Activated T-cell treated with anti-CD3 and anti-CD28 coated beads, Interleukin-2, amount 50 U/mL, for 24 hours (primary cell): Measurements from ENCODE around the gene SMURF2.

Experiments
- DNase-seq: peaks from one replicate; pipeline ENCODE4 v3.0.0-alpha.2; 2020
- H3K27ac Mint-ChIP-seq: 2 replicates; pipeline ENCODE4 v1.8.0; 2020; ENCODE audit warnings: mild to moderate bottlenecking, mixed read lengths
- H3K27me3 Mint-ChIP-seq: 2 replicates; pipeline ENCODE4 v1.8.0; 2020; ENCODE audit warnings: mixed read lengths
- H3K36me3 Mint-ChIP-seq: 2 replicates; pipeline ENCODE4 v1.8.0; 2020; ENCODE audit warnings: low read depth, mixed read lengths
- H3K4me1 Mint-ChIP-seq: 2 replicates; pipeline ENCODE4 v1.8.0; 2020; ENCODE audit warnings: low read depth, mixed read lengths
- H3K4me3 Mint-ChIP-seq: 2 replicates; pipeline ENCODE4 v1.8.0; 2020; ENCODE audit warnings: mild to moderate bottlenecking, moderate library complexity, mixed read lengths
- H3K9me3 Mint-ChIP-seq: 2 replicates; pipeline ENCODE4 v1.8.0; 2020; ENCODE audit warnings: mixed read lengths

SMURF2 gene

GRCh38 chr17:64535357-64535756 lies 126.8 kb downstream of the SMURF2 start:
- H3K4me1 Mint-ChIP-seq, result no peaks in the 10 kb centered on the region
- H3K27ac Mint-ChIP-seq, result peak overlapping the region; percentile 82
- H3K27me3 Mint-ChIP-seq, result no peaks in the 10 kb centered on the region
- no peak for DNase-seq
- H3K36me3 Mint-ChIP-seq, result peaks cover 96% of the 10 kb centered on the region
- H3K4me3 Mint-ChIP-seq, result no peak overlapping the region
- no peaks in the 10 kb centered on the region for H3K9me3 Mint-ChIP-seq

- no peak overlapping the region for H3K4me3 Mint-ChIP-seq
- peak overlapping the region; percentile 79 for H3K27ac Mint-ChIP-seq
- H3K36me3 Mint-ChIP-seq, result peaks cover 99% of the 10 kb centered on the region
- no peaks in the 10 kb centered on the region for H3K9me3 Mint-ChIP-seq
- no peaks in the 10 kb centered on the region for H3K4me1 Mint-ChIP-seq
- H3K27me3 Mint-ChIP-seq, result no peaks in the 10 kb centered on the region
- DNase-seq, result no peak
Observed at GRCh38 chr17:64534187-64534586, 127.9 kb downstream of the SMURF2 start.

- DNase-seq, result no peak
- peak overlapping the region; percentile 79 for H3K27ac Mint-ChIP-seq
- H3K27me3 Mint-ChIP-seq, result no peaks in the 10 kb centered on the region
- H3K4me1 Mint-ChIP-seq, result no peaks in the 10 kb centered on the region
- H3K4me3 Mint-ChIP-seq, result no peak overlapping the region
- peaks cover 99% of the 10 kb centered on the region for H3K36me3 Mint-ChIP-seq
- no peaks in the 10 kb centered on the region for H3K9me3 Mint-ChIP-seq
Observed at GRCh38 chr17:64533784-64534183, 128.3 kb downstream of the SMURF2 start.

- Mint-ChIP-seq H3K4me1 (no peaks in the 10 kb centered on the region), H3K27ac (peak overlapping the region; percentile 79), H3K4me3 (no peak overlapping the region), H3K9me3 (no peaks in the 10 kb centered on the region), H3K27me3 (no peaks in the 10 kb centered on the region), H3K36me3 (peaks cover 100% of the 10 kb centered on the region)
- DNase-seq, result no peak
Observed at GRCh38 chr17:64532409-64532808, 129.7 kb downstream of the SMURF2 start.

GRCh38 chr17:64531955-64532371 lies 130.1 kb downstream of the SMURF2 start:
- Mint-ChIP-seq H3K9me3 (no peaks in the 10 kb centered on the region), H3K36me3 (peaks cover 100% of the 10 kb centered on the region), H3K4me1 (no peaks in the 10 kb centered on the region), H3K4me3 (no peak overlapping the region), H3K27me3 (no peaks in the 10 kb centered on the region), H3K27ac (peak overlapping the region; percentile 79)
- no peak for DNase-seq

- no peak overlapping the region for H3K4me3 Mint-ChIP-seq
- no peaks in the 10 kb centered on the region for H3K4me1 Mint-ChIP-seq
- peak overlapping the region; percentile 8 for H3K27ac Mint-ChIP-seq
- DNase-seq, result no peak
- peaks cover 93% of the 10 kb centered on the region for H3K36me3 Mint-ChIP-seq
- H3K9me3 Mint-ChIP-seq, result no peaks in the 10 kb centered on the region
- H3K27me3 Mint-ChIP-seq, result no peaks in the 10 kb centered on the region
Observed at GRCh38 chr17:64529221-64529620, 132.9 kb downstream of the SMURF2 start.

- DNase-seq, result no peak
- Mint-ChIP-seq H3K27ac (peak overlapping the region; percentile 4), H3K4me1 (no peaks in the 10 kb centered on the region), H3K36me3 (peaks cover 91% of the 10 kb centered on the region), H3K9me3 (no peaks in the 10 kb centered on the region), H3K4me3 (no peak overlapping the region), H3K27me3 (no peaks in the 10 kb centered on the region)
Observed at GRCh38 chr17:64527914-64528313, 134.2 kb downstream of the SMURF2 start.

- peaks cover 84% of the 10 kb centered on the region for H3K36me3 Mint-ChIP-seq
- no peak for DNase-seq
Observed at GRCh38 chr17:64520359-64520758, 141.7 kb downstream of the SMURF2 start.

GRCh38 chr17:64519601-64520000 lies 142.5 kb downstream of the SMURF2 start:
- no peak for DNase-seq
- Mint-ChIP-seq H3K27ac (no peak overlapping the region), H3K27me3 (no peaks in the 10 kb centered on the region), H3K9me3 (no peaks in the 10 kb centered on the region), H3K36me3 (peaks cover 86% of the 10 kb centered on the region), H3K4me1 (peaks cover 16% of the 10 kb centered on the region), H3K4me3 (no peak overlapping the region)

More at GRCh38 chr17:64520359-64520758, 141.7 kb downstream of the SMURF2 start:
- Mint-ChIP-seq H3K27me3 (no peaks in the 10 kb centered on the region), H3K4me3 (no peak overlapping the region), H3K9me3 (no peaks in the 10 kb centered on the region), H3K4me1 (peaks cover 10% of the 10 kb centered on the region), H3K27ac (no peak overlapping the region)

GRCh38 chr17:64515829-64516228 lies 146.3 kb downstream of the SMURF2 start:
- no peak for DNase-seq
- Mint-ChIP-seq H3K27ac (peak overlapping the region; percentile 36), H3K9me3 (no peaks in the 10 kb centered on the region), H3K36me3 (peaks cover 92% of the 10 kb centered on the region), H3K4me1 (peaks cover 32% of the 10 kb centered on the region), H3K4me3 (no peak overlapping the region), H3K27me3 (no peaks in the 10 kb centered on the region)

- H3K27ac Mint-ChIP-seq, result peak overlapping the region; percentile 36
- no peaks in the 10 kb centered on the region for H3K9me3 Mint-ChIP-seq
- H3K27me3 Mint-ChIP-seq, result no peaks in the 10 kb centered on the region
- H3K36me3 Mint-ChIP-seq, result peaks cover 92% of the 10 kb centered on the region
- DNase-seq, result no peak
- no peak overlapping the region for H3K4me3 Mint-ChIP-seq
- H3K4me1 Mint-ChIP-seq, result peaks cover 32% of the 10 kb centered on the region
Observed at GRCh38 chr17:64515419-64515818, 146.7 kb downstream of the SMURF2 start.

GRCh38 chr17:64509179-64509578 lies 152.9 kb downstream of the SMURF2 start:
- no peak overlapping the region for H3K4me3 Mint-ChIP-seq
- no peak for DNase-seq
- H3K27me3 Mint-ChIP-seq, result no peaks in the 10 kb centered on the region
- H3K9me3 Mint-ChIP-seq, result no peaks in the 10 kb centered on the region
- H3K27ac Mint-ChIP-seq, result no peak overlapping the region
- H3K4me1 Mint-ChIP-seq, result peaks cover 39% of the 10 kb centered on the region
- H3K36me3 Mint-ChIP-seq, result peaks cover 90% of the 10 kb centered on the region

GRCh38 chr17:64508683-64509082 lies 153.4 kb downstream of the SMURF2 start:
- Mint-ChIP-seq H3K9me3 (no peaks in the 10 kb centered on the region), H3K4me1 (peaks cover 42% of the 10 kb centered on the region), H3K36me3 (peaks cover 90% of the 10 kb centered on the region), H3K27ac (peak overlapping the region; percentile 57), H3K27me3 (no peaks in the 10 kb centered on the region), H3K4me3 (peak overlapping the region; percentile 98)
- DNase-seq, result no peak

- Mint-ChIP-seq H3K27me3 (no peaks in the 10 kb centered on the region), H3K36me3 (peaks cover 90% of the 10 kb centered on the region), H3K9me3 (no peaks in the 10 kb centered on the region), H3K4me1 (peaks cover 48% of the 10 kb centered on the region), H3K4me3 (peak overlapping the region; percentile 98), H3K27ac (peak overlapping the region; percentile 100)
- DNase-seq, result peak; percentile 35
Observed at GRCh38 chr17:64507413-64507782, 154.7 kb downstream of the SMURF2 start.

GRCh38 chr17:64506576-64507412 lies 155.3 kb downstream of the SMURF2 start, which contains the start of gene CEP95:
TSS of gene CEP95 (plus strand) at chr17:64506977. CDS start at chr17:64507098, 121 bp downstream.
- Mint-ChIP-seq H3K9me3 (no peaks in the 10 kb centered on the region), H3K27me3 (no peaks in the 10 kb centered on the region), H3K4me3 (peak within 1 kb of the TSS; percentile 98), H3K27ac (peak within 1 kb of the TSS; percentile 100), H3K4me1 (peaks cover 50% of the 10 kb centered on the region), H3K36me3 (peaks cover 91% of the 10 kb centered on the region)
- DNase-seq, result peak; percentile 96
